ENCODE results near the gene USP38. TPM values are rescaled to one million over a fixed set of nuclear protein-coding genes. Genes with fewer than 3 reads are reported as not detected.

The USP38 gene
- total RNA-seq, 1 experiment from 2014 or later: 18.6 TPM

- no peaks in the 10 kb centered on the region for H3K9me2 ChIP-seq (ENCODE audit: insufficient read depth)
Observed at GRCh38 chr4:143186212-143186611, 1.5 kb downstream of the USP38 start.

More at GRCh38 chr4:143186212-143186611, 1.5 kb downstream of the USP38 start:
- intact Hi-C loops (cut with micrococcal nuclease): loop anchor here (10.0 kb wide), 1 partner anchor 149 kb away; the partner anchor contains the start of gene GAB1
- peak overlapping the region; percentile 87 for H3K9ac ChIP-seq (ENCODE audit: low read length)
- H2AFZ ChIP-seq (ENCODE audit: low read depth, low read length, poor library complexity, severe bottlenecking): no peak overlapping the region
- H3K4me3 ChIP-seq (replicated peaks in 1 of 2; ENCODE audit: low read depth in 1 of 2, low read length in 2 of 2): peak overlapping the region; percentile 72 to 87
- H4K20me1 ChIP-seq (ENCODE audit: insufficient read depth): peaks cover 8% of the 10 kb centered on the region; the same call in 1 of the 2 replicates
- ChIA-PET POLR2A (no interaction called here), CTCF (no interaction called here), RAD21 (ENCODE audit: low non-redundant PET in 1 of 2, low total read pairs in 2 of 2, uncharacterized antibody in 2 of 2, unreplicated experiment in 2 of 2) (no interaction called here)
- BruUV-seq (replicated peaks): no TSS peak
- peak overlapping the region; percentile 86; the same call in 1 of the 2 replicates for H3K27ac ChIP-seq (ENCODE audit: low read depth, low read length)
- H3K4me2 ChIP-seq (ENCODE audit: low read length): peak overlapping the region; percentile 91
- DNase-seq (ENCODE audit: low read depth, low spot score) (no peak), ATAC-seq (no peak)
- H3K4me1 ChIP-seq (ENCODE audit: control insufficient read depth in 1 of 2, insufficient read depth in 2 of 2, low read length in 2 of 2): peaks cover 15 to 22% of the 10 kb centered on the region in 2 experiments; a peak in 3 of 4 replicates
- H3K79me2 ChIP-seq (ENCODE audit: insufficient read depth, low read length): peaks cover 73% of the 10 kb centered on the region
- H3K9me3 ChIP-seq (ENCODE audit: control insufficient read depth in 1 of 2, insufficient read depth in 1 of 2, low read depth in 1 of 2, low read length in 2 of 2): no peaks in the 10 kb centered on the region
- TF ChIP-seq SRF (IDR thresholded peaks at IDR 0.05; ENCODE audit: low read depth): no peak
- TF ChIP-seq EZH2phosphoT487 (IDR thresholded peaks at IDR 0.05; ENCODE audit: borderline replicate concordance): no peak
- TF ChIP-seq ATF3 (IDR thresholded peaks at IDR 0.05): no peak
- TF ChIP-seq YY1 (IDR thresholded peaks at IDR 0.05; ENCODE audit: extremely low read depth, insufficient replicate concordance, low read depth, low read length): no peak
- no peak for TF ChIP-seq EGR1 (IDR thresholded peaks at IDR 0.05; ENCODE audit: low read depth)
- TF ChIP-seq JUND (IDR thresholded peaks at IDR 0.05): no peak
- no peak for TF ChIP-seq ZNF274 (IDR thresholded peaks at IDR 0.05; ENCODE audit: low read depth, low read length)
- no peak for TF ChIP-seq SIN3A (IDR thresholded peaks at IDR 0.05; ENCODE audit: low read depth)
- TF ChIP-seq, protein P1, sequence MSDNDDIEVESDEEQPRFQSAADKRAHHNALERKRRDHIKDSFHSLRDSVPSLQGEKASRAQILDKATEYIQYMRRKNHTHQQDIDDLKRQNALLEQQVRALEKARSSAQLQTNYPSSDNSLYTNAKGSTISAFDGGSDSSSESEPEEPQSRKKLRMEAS (IDR thresholded peaks at IDR 0.05): no peak
- no peak for TF ChIP-seq SP1 (IDR thresholded peaks at IDR 0.05; ENCODE audit: low read depth)
- TF ChIP-seq ZFX (IDR thresholded peaks at IDR 0.05): no peak
- TF ChIP-seq FOSL1 (IDR thresholded peaks at IDR 0.05; ENCODE audit: low read depth): no peak
- no peak for TF ChIP-seq CTCF (IDR thresholded peaks at IDR 0.05 in 2 of 3, conservative IDR thresholded peaks at IDR 0.05 in 1 of 3; ENCODE audit: borderline replicate concordance in 1 of 3, insufficient read depth in 1 of 3, low read depth in 2 of 3, low read length in 2 of 3)
- TF ChIP-seq EZH2 (IDR thresholded peaks at IDR 0.05): no peak
- TF ChIP-seq CEBPB (IDR thresholded peaks at IDR 0.05; ENCODE audit: low read depth): no peak
- no peak for TF ChIP-seq CBX3 (IDR thresholded peaks at IDR 0.05; ENCODE audit: low read depth)
- TF ChIP-seq POLR2AphosphoS5 (IDR thresholded peaks at IDR 0.05; ENCODE audit: low read depth, low read length): no peak
- TF ChIP-seq, protein P2, sequence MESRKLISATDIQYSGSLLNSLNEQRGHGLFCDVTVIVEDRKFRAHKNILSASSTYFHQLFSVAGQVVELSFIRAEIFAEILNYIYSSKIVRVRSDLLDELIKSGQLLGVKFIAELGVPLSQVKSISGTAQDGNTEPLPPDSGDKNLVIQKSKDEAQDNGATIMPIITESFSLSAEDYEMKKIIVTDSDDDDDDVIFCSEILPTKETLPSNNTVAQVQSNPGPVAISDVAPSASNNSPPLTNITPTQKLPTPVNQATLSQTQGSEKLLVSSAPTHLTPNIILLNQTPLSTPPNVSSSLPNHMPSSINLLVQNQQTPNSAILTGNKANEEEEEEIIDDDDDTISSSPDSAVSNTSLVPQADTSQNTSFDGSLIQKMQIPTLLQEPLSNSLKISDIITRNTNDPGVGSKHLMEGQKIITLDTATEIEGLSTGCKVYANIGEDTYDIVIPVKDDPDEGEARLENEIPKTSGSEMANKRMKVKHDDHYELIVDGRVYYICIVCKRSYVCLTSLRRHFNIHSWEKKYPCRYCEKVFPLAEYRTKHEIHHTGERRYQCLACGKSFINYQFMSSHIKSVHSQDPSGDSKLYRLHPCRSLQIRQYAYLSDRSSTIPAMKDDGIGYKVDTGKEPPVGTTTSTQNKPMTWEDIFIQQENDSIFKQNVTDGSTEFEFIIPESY (IDR thresholded peaks at IDR 0.05; ENCODE audit: extremely low read depth, insufficient replicate concordance, low read length): no peak
- TF ChIP-seq ELF1 (IDR thresholded peaks at IDR 0.05; ENCODE audit: borderline replicate concordance, low read depth): no peak
- H3K36me3 ChIP-seq (ENCODE audit: control insufficient read depth in 1 of 2, insufficient read depth in 2 of 2, low read length in 2 of 2): peaks cover 6 to 20% of the 10 kb centered on the region in 2 experiments; a peak in 2 of 4 replicates
- H3K27me3 ChIP-seq (ENCODE audit: insufficient read depth, low read length): no peaks in the 10 kb centered on the region
